Cardiac muscle cell (in vitro differentiated cells and primary cell): ENCODE results near the gene LIG1. TPM values are rescaled to one million over a fixed set of nuclear protein-coding genes. Genes with fewer than 3 reads are reported as not detected.

Source experiments
- DNase-seq, 2 donors: peaks; one replicate each; pipeline versions ENCODE4 v3.0.0 to v3.0.0-alpha.2; 2010 to 2017; ENCODE audit warnings: low read depth in 1 of 2, low spot score in 1 of 2
- H3K27ac ChIP-seq: fragments of 200-600 bp; sonication (generic); 2 replicates; pipeline ENCODE4 v1.5.1; 2016
- H3K27me3 ChIP-seq: fragments of 200-600 bp; sonication (generic); 2 replicates; pipeline ENCODE4 v1.6.0; 2016; ENCODE audit warnings: control low read depth
- H3K36me3 ChIP-seq: fragments of 200-600 bp; sonication (generic); 2 replicates; pipeline ENCODE4 v1.5.1; 2016; ENCODE audit warnings: control low read depth
- H3K4me1 ChIP-seq: fragments of 200-600 bp; sonication (generic); 2 replicates; pipeline ENCODE4 v1.8.1; 2017; ENCODE audit warnings: low read depth, mild to moderate bottlenecking, mixed run types
- H3K4me3 ChIP-seq: fragments of 200-600 bp; sonication (generic); 2 replicates; pipeline ENCODE4 v1.5.1; 2016; ENCODE audit warnings: mild to moderate bottlenecking
- H3K9me3 ChIP-seq: fragments of 200-600 bp; sonication (generic); 2 replicates; pipeline ENCODE4 v1.5.1; 2017; ENCODE audit warnings: low read depth, mild to moderate bottlenecking, control low read depth
- CTCF ChIP-seq: IDR thresholded peaks from 2 replicates; pipeline ENCODE4 v1.5.1; 2012; ENCODE audit warnings: low read depth, mild to moderate bottlenecking, low read length
- polyA plus RNA-seq: library from polyadenylated mRNA; unstranded; fragments of >200 nt; fragmentation: Nextera tagmentation; extraction: Ambion mirVana; gene quantifications from 2 replicates; pipeline ENCODE4 v1.2.1, GENCODE V29; 2016
- total RNA-seq: library from RNA; depleted of rRNA; stranded (reverse); fragments of >200 nt; gene quantifications from 2 replicates; pipeline ENCODE4 v1.2.3, GENCODE V29; 2016

The LIG1 gene
- total and polyA plus RNA-seq, 2 experiments from 2014 or later = 52.5 to 53.3 TPM

GRCh38 chr19:48194844-48195830 is 25.0 kb upstream of the LIG1 start:
- no peaks in the 10 kb centered on the region for H3K36me3 ChIP-seq
- DNase-seq = no peak
- no peak overlapping the region for H3K4me3 ChIP-seq
- peaks cover 9% of the 10 kb centered on the region for H3K4me1 ChIP-seq
- no peak overlapping the region for H3K27ac ChIP-seq
- no peaks in the 10 kb centered on the region for H3K27me3 ChIP-seq
- H3K9me3 ChIP-seq = no peaks in the 10 kb centered on the region
- TF ChIP-seq CTCF = no peak

DNA sequence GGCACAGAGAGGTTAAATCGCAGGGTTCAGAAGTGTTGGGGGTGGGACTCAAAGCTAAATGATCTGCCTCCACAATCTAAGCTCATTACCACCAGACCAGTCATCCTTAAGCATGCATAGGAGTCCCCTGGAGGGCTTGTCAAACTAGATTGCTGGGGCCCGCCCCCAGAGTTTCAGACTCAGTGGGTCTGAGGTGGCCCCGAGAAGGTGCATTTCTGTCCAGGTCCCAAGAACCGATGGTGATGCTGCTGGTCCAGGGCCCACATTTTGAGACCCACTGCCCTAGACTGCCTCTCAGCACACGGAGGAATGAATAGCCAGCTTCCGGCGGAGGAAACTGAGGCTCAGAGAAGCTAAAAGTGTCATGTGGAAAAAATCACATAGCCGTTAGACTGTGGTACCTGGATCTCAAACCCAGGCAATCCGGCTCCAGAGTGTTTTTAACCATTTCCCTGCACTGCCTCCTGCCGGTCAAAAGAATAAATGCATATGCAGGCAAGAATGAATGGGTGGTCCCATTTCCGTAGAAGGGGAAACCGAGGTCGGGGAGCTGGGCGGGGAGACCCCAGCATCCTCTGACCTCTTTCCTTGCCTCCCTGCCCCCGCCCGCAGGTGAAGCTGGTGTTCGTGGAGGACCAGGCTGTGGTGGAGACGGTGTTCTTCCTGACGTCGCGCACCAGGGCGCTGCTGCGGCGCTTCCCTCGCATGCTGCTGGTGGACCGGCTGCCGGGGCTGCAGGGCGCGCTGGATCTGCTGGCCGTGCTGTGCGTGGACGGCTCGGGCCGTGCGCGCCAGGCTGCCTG is 24.1 kb upstream of the LIG1 start:
- no peaks in the 10 kb centered on the region for H3K9me3 ChIP-seq
- peak; percentile 59 for TF ChIP-seq CTCF
- H3K27me3 ChIP-seq = no peaks in the 10 kb centered on the region
- H3K27ac ChIP-seq = no peak overlapping the region
- peaks cover 9% of the 10 kb centered on the region for H3K4me1 ChIP-seq
- H3K4me3 ChIP-seq = no peak overlapping the region
- H3K36me3 ChIP-seq = no peaks in the 10 kb centered on the region
- peak; percentile 24 to 28 for DNase-seq

- no peak for DNase-seq
- Histone ChIP-seq H3K27ac (no peak overlapping the region), H3K36me3 (peaks cover 2% of the 10 kb centered on the region), H3K4me1 (peaks cover 9% of the 10 kb centered on the region), H3K4me3 (no peak overlapping the region), H3K9me3 (no peaks in the 10 kb centered on the region), H3K27me3 (no peaks in the 10 kb centered on the region)
- no peak for TF ChIP-seq CTCF
Measured at GRCh38 chr19:48192750-48193149, 22.6 kb upstream of the LIG1 start.

GRCh38 chr19:48190885-48191284 is 20.7 kb upstream of the LIG1 start:
- no peak overlapping the region for H3K27ac ChIP-seq
- no peaks in the 10 kb centered on the region for H3K27me3 ChIP-seq
- no peaks in the 10 kb centered on the region for H3K9me3 ChIP-seq
- peaks cover 2% of the 10 kb centered on the region for H3K36me3 ChIP-seq
- TF ChIP-seq CTCF = no peak
- DNase-seq = no peak
- H3K4me1 ChIP-seq = no peaks in the 10 kb centered on the region
- H3K4me3 ChIP-seq = no peak overlapping the region

- H3K27me3 ChIP-seq = no peaks in the 10 kb centered on the region
- no peak overlapping the region for H3K27ac ChIP-seq
- H3K36me3 ChIP-seq = peaks cover 2% of the 10 kb centered on the region
- H3K4me3 ChIP-seq = no peak overlapping the region
- peak; percentile 17 to 79 for DNase-seq
- peak; percentile 16 for TF ChIP-seq CTCF
- H3K9me3 ChIP-seq = no peaks in the 10 kb centered on the region
- no peaks in the 10 kb centered on the region for H3K4me1 ChIP-seq
Measured at GRCh38 chr19:48190288-48190884, 20.2 kb upstream of the LIG1 start.
